HepG2 (cell line): Measurements from ENCODE around the gene ZBTB4. TPM values are rescaled to one million over a fixed set of nuclear protein-coding genes. Genes with fewer than 3 reads are reported as not detected.
A peak's percentile ranks its signal among the peaks of the same experiment; 100 is the strongest.

ENCODE experiments used
- GATAD1 ChIP-seq: IDR thresholded peaks from 2 replicates; pipeline ENCODE4 v1.6.1; 2016; ENCODE audit warnings: missing genetic modification reagents, missing compliant biosample characterization
- HNRNPLL ChIP-seq: fragments of 200-400 bp; formaldehyde crosslinking; IDR thresholded peaks from 2 replicates; pipeline ENCODE4 v1.6.1; 2017; ENCODE audit warnings: mild to moderate bottlenecking, low read depth, low read length; ENCODE audit not compliant: poor library complexity, severe bottlenecking
- SOX6 ChIP-seq, 2 experiments: fragments of 450-650 bp in 1 of 2; sonication (generic) in 1 of 2; formaldehyde crosslinking in 1 of 2; IDR thresholded peaks; 2 replicates each; pipeline versions ENCODE4 v1.4.0 to v1.6.1; 2017 to 2020; ENCODE audit warnings: antibody characterized with exemption in 1 of 2, mild to moderate bottlenecking in 1 of 2, missing genetic modification reagents in 1 of 2
- TARDBP ChIP-seq: sonication (generic); formaldehyde crosslinking; IDR thresholded peaks from 2 replicates; pipeline ENCODE4 v1.8.0; 2022; ENCODE audit warnings: mild to moderate bottlenecking, missing genetic modification reagents
- ZNF354B ChIP-seq: sonication (generic); formaldehyde crosslinking; IDR thresholded peaks from 2 replicates; pipeline ENCODE4 v1.8.0; 2022; ENCODE audit warnings: mild to moderate bottlenecking, missing genetic modification reagents
- polyA plus RNA-seq, 8 experiments: library from polyadenylated mRNA; depleted of rRNA in 3 of 8; stranded (reverse) in 7 of 8; unstranded in 1 of 8; fragments of >200 nt; fragmentation: Illumina TruSeq in 4 of 8; extraction: Trizol in 4 of 8; gene quantifications; 2 replicates each; pipeline versions ENCODE4 v1.2.1 to v1.2.3, GENCODE V29; 2011 to 2016; ENCODE audit warnings: low read depth in 4 of 8, missing spikeins in 1 of 8, mixed read lengths in 1 of 8; ENCODE audit not compliant: insufficient read depth in 1 of 8
- total RNA-seq, 5 experiments: library from RNA; depleted of rRNA; stranded (reverse); fragments of >200 nt; fragmentation: Illumina TruSeq; extraction: Trizol; gene quantifications; 2 replicates each; pipeline ENCODE4 v1.2.3, GENCODE V29; 2016; ENCODE audit warnings: low read depth in 1 of 5
- TF ChIP-seq, protein P1 (sequence below): sonication (generic); formaldehyde crosslinking; IDR thresholded peaks from 2 replicates; pipeline ENCODE4 v1.8.1; 2023; ENCODE audit warnings: mild to moderate bottlenecking, moderate library complexity, missing genetic modification reagents
- TF ChIP-seq, protein P2 (sequence below): sonication (generic); formaldehyde crosslinking; IDR thresholded peaks from 2 replicates; pipeline ENCODE4 v1.5.0; 2020; ENCODE audit warnings: mild to moderate bottlenecking, missing genetic modification reagents
- TF ChIP-seq, protein P3 (sequence below), 2 experiments: sonication (generic) in 1 of 2; formaldehyde crosslinking in 1 of 2; IDR thresholded peaks; 2 replicates each; pipeline versions ENCODE4 v1.4.0 to v1.6.1; 2016 to 2020; ENCODE audit warnings: borderline replicate concordance in 1 of 2, low read depth in 1 of 2, mild to moderate bottlenecking in 1 of 2, missing genetic modification reagents in 1 of 2
- TF ChIP-seq, protein P4 (sequence below): sonication (generic); formaldehyde crosslinking; IDR thresholded peaks from 2 replicates; pipeline ENCODE4 v1.5.0; 2020; ENCODE audit warnings: mild to moderate bottlenecking, missing genetic modification reagents, moderate library complexity
- TF ChIP-seq, protein P5 (sequence below), 2 experiments: sonication (generic) in 1 of 2; formaldehyde crosslinking in 1 of 2; IDR thresholded peaks; 2 replicates each; pipeline versions ENCODE4 v1.4.0 to v1.6.1; 2018 to 2020; ENCODE audit warnings: missing genetic modification reagents in 2 of 2, borderline replicate concordance in 1 of 2, low read depth in 1 of 2, mild to moderate bottlenecking in 1 of 2, missing biosample characterization in 1 of 2

The ZBTB4 gene
- total and polyA plus RNA-seq, 2 of the 13 experiments (the other 11 are each of a cell fraction or from before 2014, with no cell fraction given) = 4.3 to 7.4 TPM

DNA sequence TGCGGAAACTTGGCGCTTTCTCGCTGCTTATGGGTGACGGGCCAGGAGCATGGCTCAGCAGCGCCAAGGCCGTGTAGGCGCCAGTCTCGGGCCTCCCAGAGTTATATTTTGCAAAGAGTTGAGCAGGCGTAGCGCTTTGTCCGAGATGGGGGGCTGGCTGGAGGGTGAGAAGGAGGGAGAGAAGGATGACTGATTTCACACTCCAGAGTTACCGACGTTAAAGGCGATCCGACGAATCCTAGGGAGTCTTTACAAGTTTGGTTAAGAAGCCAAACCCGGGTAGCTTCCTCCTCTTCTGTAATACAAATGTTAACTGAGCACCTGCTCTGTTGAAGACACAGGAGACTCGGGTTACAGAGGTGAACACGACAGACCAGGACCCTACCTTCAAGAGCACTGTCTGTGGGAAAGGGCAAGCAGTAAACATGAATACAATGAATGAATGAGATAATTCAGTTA, 5.5 kb upstream of the ZBTB4 start (continued):
- TF ChIP-seq HNRNPLL (peak; percentile 14), SOX6 (IDR thresholded peaks at IDR 0.05) (no peak), SOX6 (CRISPR knock-in tag; IDR thresholded peaks at IDR 0.05) (peak; percentile 0), ZNF354B (0 out of 2 replicates have a peak, but pooled peaks have one; percentile 43), TARDBP (peak; percentile 66), GATAD1 (CRISPR knock-in tag) (no peak)
- TF ChIP-seq, protein P1, sequence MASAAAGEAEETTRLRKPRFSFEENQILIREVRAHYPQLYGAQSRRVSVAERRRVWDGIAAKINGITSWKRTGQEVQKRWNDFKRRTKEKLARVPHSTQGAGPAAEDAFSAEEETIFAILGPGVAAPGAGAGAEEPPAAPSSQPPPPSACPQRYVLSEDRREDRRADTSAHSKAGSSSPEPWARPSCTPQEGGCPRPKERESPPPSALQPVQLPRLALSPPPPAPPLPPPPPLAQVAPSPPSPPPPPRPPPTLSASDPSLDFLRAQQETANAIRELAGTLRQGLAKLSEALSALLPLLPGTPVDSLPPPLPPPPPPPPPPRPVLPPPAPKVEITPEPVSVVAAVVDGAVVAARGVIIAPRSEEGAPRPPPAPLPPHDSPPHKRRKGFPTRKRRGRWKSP (CRISPR knock-in tag) = no peak; the same call in 1 of the 2 replicates
- TF ChIP-seq, protein P2, sequence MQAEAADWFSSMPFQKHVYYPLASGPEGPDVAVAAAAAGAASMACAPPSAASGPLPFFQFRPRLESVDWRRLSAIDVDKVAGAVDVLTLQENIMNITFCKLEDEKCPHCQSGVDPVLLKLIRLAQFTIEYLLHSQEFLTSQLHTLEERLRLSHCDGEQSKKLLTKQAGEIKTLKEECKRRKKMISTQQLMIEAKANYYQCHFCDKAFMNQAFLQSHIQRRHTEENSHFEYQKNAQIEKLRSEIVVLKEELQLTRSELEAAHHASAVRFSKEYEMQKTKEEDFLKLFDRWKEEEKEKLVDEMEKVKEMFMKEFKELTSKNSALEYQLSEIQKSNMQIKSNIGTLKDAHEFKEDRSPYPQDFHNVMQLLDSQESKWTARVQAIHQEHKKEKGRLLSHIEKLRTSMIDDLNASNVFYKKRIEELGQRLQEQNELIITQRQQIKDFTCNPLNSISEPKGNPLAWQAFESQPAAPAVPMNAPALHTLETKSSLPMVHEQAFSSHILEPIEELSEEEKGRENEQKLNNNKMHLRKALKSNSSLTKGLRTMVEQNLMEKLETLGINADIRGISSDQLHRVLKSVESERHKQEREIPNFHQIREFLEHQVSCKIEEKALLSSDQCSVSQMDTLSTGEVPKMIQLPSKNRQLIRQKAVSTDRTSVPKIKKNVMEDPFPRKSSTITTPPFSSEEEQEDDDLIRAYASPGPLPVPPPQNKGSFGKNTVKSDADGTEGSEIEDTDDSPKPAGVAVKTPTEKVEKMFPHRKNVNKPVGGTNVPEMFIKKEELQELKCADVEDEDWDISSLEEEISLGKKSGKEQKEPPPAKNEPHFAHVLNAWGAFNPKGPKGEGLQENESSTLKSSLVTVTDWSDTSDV = peak; percentile 53; the same call in 1 of the 2 replicates
- TF ChIP-seq, protein P3, sequence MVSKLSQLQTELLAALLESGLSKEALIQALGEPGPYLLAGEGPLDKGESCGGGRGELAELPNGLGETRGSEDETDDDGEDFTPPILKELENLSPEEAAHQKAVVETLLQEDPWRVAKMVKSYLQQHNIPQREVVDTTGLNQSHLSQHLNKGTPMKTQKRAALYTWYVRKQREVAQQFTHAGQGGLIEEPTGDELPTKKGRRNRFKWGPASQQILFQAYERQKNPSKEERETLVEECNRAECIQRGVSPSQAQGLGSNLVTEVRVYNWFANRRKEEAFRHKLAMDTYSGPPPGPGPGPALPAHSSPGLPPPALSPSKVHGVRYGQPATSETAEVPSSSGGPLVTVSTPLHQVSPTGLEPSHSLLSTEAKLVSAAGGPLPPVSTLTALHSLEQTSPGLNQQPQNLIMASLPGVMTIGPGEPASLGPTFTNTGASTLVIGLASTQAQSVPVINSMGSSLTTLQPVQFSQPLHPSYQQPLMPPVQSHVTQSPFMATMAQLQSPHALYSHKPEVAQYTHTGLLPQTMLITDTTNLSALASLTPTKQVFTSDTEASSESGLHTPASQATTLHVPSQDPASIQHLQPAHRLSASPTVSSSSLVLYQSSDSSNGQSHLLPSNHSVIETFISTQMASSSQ (IDR thresholded peaks at IDR 0.05; ENCODE audit: low read depth) = no peak
- TF ChIP-seq, protein P3 (CRISPR knock-in tag; IDR thresholded peaks at IDR 0.05; ENCODE audit: borderline replicate concordance) = peak; percentile 26; the same call in 1 of the 2 replicates
- TF ChIP-seq, protein P4, sequence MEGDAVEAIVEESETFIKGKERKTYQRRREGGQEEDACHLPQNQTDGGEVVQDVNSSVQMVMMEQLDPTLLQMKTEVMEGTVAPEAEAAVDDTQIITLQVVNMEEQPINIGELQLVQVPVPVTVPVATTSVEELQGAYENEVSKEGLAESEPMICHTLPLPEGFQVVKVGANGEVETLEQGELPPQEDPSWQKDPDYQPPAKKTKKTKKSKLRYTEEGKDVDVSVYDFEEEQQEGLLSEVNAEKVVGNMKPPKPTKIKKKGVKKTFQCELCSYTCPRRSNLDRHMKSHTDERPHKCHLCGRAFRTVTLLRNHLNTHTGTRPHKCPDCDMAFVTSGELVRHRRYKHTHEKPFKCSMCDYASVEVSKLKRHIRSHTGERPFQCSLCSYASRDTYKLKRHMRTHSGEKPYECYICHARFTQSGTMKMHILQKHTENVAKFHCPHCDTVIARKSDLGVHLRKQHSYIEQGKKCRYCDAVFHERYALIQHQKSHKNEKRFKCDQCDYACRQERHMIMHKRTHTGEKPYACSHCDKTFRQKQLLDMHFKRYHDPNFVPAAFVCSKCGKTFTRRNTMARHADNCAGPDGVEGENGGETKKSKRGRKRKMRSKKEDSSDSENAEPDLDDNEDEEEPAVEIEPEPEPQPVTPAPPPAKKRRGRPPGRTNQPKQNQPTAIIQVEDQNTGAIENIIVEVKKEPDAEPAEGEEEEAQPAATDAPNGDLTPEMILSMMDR = peak; percentile 61
- TF ChIP-seq, protein P5, sequence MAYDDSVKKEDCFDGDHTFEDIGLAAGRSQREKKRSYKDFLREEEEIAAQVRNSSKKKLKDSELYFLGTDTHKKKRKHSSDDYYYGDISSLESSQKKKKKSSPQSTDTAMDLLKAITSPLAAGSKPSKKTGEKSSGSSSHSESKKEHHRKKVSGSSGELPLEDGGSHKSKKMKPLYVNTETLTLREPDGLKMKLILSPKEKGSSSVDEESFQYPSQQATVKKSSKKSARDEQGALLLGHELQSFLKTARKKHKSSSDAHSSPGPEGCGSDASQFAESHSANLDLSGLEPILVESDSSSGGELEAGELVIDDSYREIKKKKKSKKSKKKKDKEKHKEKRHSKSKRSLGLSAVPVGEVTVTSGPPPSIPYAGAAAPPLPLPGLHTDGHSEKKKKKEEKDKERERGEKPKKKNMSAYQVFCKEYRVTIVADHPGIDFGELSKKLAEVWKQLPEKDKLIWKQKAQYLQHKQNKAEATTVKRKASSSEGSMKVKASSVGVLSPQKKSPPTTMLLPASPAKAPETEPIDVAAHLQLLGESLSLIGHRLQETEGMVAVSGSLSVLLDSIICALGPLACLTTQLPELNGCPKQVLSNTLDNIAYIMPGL (CRISPR knock-in tag; IDR thresholded peaks at IDR 0.05; ENCODE audit: borderline replicate concordance in 1 of 2, low read depth in 1 of 2) = peak in 1 of 2 experiments; percentile 85; a peak in 2 of 4 replicates
